ENCODE measurements around the gene PPM1G.

PPM1G gene

GRCh38 chr2:27376151-27376865 lies 33.1 kb downstream of the PPM1G start:
- TF ChIP-seq, protein P1, sequence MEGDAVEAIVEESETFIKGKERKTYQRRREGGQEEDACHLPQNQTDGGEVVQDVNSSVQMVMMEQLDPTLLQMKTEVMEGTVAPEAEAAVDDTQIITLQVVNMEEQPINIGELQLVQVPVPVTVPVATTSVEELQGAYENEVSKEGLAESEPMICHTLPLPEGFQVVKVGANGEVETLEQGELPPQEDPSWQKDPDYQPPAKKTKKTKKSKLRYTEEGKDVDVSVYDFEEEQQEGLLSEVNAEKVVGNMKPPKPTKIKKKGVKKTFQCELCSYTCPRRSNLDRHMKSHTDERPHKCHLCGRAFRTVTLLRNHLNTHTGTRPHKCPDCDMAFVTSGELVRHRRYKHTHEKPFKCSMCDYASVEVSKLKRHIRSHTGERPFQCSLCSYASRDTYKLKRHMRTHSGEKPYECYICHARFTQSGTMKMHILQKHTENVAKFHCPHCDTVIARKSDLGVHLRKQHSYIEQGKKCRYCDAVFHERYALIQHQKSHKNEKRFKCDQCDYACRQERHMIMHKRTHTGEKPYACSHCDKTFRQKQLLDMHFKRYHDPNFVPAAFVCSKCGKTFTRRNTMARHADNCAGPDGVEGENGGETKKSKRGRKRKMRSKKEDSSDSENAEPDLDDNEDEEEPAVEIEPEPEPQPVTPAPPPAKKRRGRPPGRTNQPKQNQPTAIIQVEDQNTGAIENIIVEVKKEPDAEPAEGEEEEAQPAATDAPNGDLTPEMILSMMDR (IDR thresholded peaks at IDR 0.05; ENCODE audit: borderline replicate concordance, extremely low read depth, low read length, poor library complexity, severe bottlenecking): no peak
- no peak for TF ChIP-seq EZH2 (IDR thresholded peaks at IDR 0.05; ENCODE audit: borderline replicate concordance, low read depth, low read length, severe bottlenecking)
- H3K4me1 ChIP-seq (ENCODE audit: insufficient read depth, low read length): peaks cover 55% of the 10 kb centered on the region
- no peaks in the 10 kb centered on the region for H3K9me3 ChIP-seq (ENCODE audit: insufficient read depth, low read length, severe bottlenecking)
- H3K27ac ChIP-seq (ENCODE audit: low read length): no peak overlapping the region
- ATAC-seq (ENCODE audit: insufficient read depth, low read depth): no peak
- H3K9ac ChIP-seq (ENCODE audit: low read depth, low read length): no peak overlapping the region
- no peak overlapping the region for H3K4me2 ChIP-seq (ENCODE audit: insufficient read depth, low read length)
- peaks cover 57% of the 10 kb centered on the region for H3K79me2 ChIP-seq (ENCODE audit: insufficient read depth, low read length)
- no peak overlapping the region for H3K4me3 ChIP-seq (ENCODE audit: low read depth in 1 of 2, low read length in 2 of 2)
- H3K27me3 ChIP-seq (ENCODE audit: insufficient read depth, low read length, poor library complexity): no peaks in the 10 kb centered on the region
- H2AFZ ChIP-seq (ENCODE audit: low read depth, low read length): no peak overlapping the region
- H4K20me1 ChIP-seq (ENCODE audit: insufficient read depth, low read length): peaks cover 25% of the 10 kb centered on the region
- DNase-seq: no peak
- H3K36me3 ChIP-seq (ENCODE audit: insufficient read depth, low read length): peaks cover 73% of the 10 kb centered on the region

DNA sequence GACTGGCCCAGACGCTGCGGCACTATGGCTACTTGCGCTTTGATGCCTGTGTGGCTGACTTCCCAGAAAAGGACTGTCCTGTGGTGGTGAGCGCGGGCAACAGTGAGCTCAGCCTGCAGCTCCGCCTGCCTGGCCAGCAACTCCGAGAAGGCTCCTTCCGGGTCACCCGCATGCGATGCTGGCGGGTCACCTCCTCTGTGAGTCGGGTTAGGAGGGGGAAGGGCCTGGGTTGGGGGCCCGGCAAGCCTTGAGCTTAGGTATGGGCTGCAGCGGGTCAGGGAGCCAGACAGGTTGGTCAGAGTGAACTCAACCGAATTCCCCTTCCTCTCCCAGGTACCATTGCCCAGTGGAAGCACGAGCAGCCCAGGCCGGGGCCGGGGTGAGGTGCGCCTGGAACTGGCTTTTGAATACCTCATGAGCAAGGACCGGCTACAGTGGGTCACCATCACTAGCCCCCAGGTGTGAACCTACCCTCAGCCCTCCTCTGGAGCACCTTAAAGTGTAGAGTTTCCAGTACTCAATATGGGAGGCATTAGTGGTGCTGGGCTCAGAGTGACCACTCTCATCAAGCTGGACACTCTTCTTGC lies 33.8 kb downstream of the PPM1G start:
- no peak overlapping the region for H3K4me2 ChIP-seq (ENCODE audit: insufficient read depth, low read length)
- H3K27ac ChIP-seq (ENCODE audit: low read length): no peak overlapping the region
- no peaks in the 10 kb centered on the region for H3K27me3 ChIP-seq (ENCODE audit: insufficient read depth, low read length, poor library complexity)
- H3K79me2 ChIP-seq (ENCODE audit: insufficient read depth, low read length): peaks cover 64% of the 10 kb centered on the region
- H4K20me1 ChIP-seq (ENCODE audit: insufficient read depth, low read length): peaks cover 29% of the 10 kb centered on the region
- H3K36me3 ChIP-seq (ENCODE audit: insufficient read depth, low read length): peaks cover 67% of the 10 kb centered on the region
- H3K4me1 ChIP-seq (ENCODE audit: insufficient read depth, low read length): peaks cover 50% of the 10 kb centered on the region
- TF ChIP-seq, protein P1 (IDR thresholded peaks at IDR 0.05; ENCODE audit: borderline replicate concordance, extremely low read depth, low read length, poor library complexity, severe bottlenecking): no peak
- TF ChIP-seq EZH2 (IDR thresholded peaks at IDR 0.05; ENCODE audit: borderline replicate concordance, low read depth, low read length, severe bottlenecking): no peak
- no peak overlapping the region for H2AFZ ChIP-seq (ENCODE audit: low read depth, low read length)
- DNase-seq (no peak), ATAC-seq (ENCODE audit: insufficient read depth, low read depth) (no peak)
- no peak overlapping the region for H3K4me3 ChIP-seq (ENCODE audit: low read depth in 1 of 2, low read length in 2 of 2)
- H3K9me3 ChIP-seq (ENCODE audit: insufficient read depth, low read length, severe bottlenecking): no peaks in the 10 kb centered on the region
- H3K9ac ChIP-seq (ENCODE audit: low read depth, low read length): no peak overlapping the region

DNA sequence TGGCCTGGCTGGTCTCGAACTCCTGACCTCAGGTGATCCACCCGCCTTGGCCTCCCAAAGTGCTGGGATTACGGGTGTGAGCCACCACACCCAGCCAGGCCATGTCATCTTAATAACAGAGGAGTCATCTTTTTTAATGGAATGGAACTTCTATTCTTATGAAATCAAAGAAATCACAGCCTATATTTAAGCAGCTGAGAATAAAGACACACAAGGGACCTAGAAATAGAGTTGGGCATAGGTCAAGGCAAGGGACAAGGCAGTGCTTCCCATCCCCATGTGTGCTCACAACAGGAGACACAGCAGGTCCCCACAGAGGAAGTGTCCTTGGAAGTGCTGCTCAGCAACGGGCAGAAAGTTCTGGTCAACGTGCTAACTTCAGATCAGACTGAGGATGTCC lies 35.8 kb downstream of the PPM1G start:
- Histone ChIP-seq H3K36me3 (ENCODE audit: insufficient read depth, low read length) (peaks cover 68% of the 10 kb centered on the region), H2AFZ (ENCODE audit: low read depth, low read length) (no peak overlapping the region), H3K9me3 (ENCODE audit: insufficient read depth, low read length, severe bottlenecking) (no peaks in the 10 kb centered on the region), H3K4me3 (ENCODE audit: low read depth in 1 of 2, low read length in 2 of 2) (no peak overlapping the region), H3K27me3 (ENCODE audit: insufficient read depth, low read length, poor library complexity) (no peaks in the 10 kb centered on the region), H3K9ac (ENCODE audit: low read depth, low read length) (no peak overlapping the region), H3K4me2 (ENCODE audit: insufficient read depth, low read length) (no peak overlapping the region), H3K27ac (ENCODE audit: low read length) (no peak overlapping the region), H4K20me1 (ENCODE audit: insufficient read depth, low read length) (peaks cover 29% of the 10 kb centered on the region), H3K4me1 (ENCODE audit: insufficient read depth, low read length) (peaks cover 48% of the 10 kb centered on the region), H3K79me2 (ENCODE audit: insufficient read depth, low read length) (peaks cover 63% of the 10 kb centered on the region)
- DNase-seq (no peak), ATAC-seq (ENCODE audit: insufficient read depth, low read depth) (no peak)
- TF ChIP-seq, protein P1 (IDR thresholded peaks at IDR 0.05; ENCODE audit: borderline replicate concordance, extremely low read depth, low read length, poor library complexity, severe bottlenecking): no peak
- no peak for TF ChIP-seq EZH2 (IDR thresholded peaks at IDR 0.05; ENCODE audit: borderline replicate concordance, low read depth, low read length, severe bottlenecking)

All from DND-41 (cell line).